Mammary epithelial cell (primary cell): ENCODE results near the gene POLRMT.

Experiments
- EZH2 ChIP-seq: IDR thresholded peaks from 2 replicates; pipeline ENCODE4 v1.6.1; 2012; ENCODE audit warnings: low read length, inconsistent platforms, borderline replicate concordance
- TF ChIP-seq, protein P1 (sequence below), 2 donors: IDR thresholded peaks in 1 of 2; conservative IDR thresholded peaks in 1 of 2; 2 replicates each; pipeline ENCODE4 v1.5.1; 2011 to 2012; ENCODE audit warnings: inconsistent platforms in 2 of 2, low read length in 2 of 2, mild to moderate bottlenecking in 2 of 2, control low read depth in 1 of 2, low read depth in 1 of 2; ENCODE audit not compliant: insufficient read depth in 1 of 2; ENCODE audit errors: extremely low read depth in 1 of 2

DNA sequence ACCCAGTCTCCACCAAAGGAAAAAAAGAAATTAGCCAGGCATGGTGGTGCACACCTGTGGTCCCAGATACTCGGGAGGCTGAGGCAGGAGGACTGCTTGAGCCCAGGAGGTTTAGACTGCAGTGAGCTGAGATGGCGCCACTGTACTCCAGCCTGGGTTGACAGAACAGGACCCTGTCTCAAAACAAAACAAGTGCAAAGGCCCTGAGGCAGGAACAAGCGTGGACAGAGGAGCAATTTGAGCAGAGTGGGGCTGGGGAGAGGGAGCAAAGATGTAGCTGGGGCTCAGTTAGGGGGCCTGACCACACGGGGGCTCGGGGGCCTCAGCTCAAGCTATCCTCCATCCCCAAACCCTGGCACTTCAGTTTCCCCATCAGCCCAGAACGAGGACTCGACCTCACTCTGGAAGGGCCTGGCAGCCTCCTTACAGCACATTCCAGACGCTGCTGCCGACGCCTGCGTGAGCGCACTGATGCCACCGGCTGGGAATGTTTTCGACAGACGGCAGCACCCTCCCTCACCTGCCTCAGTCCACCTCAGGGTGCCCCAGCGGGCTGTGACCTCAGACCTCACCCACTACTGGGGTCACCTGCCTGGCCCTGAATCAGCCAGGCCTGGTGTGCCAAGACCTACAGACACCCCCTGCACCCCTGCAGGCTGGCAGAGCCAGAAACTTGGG lies 1.8 kb upstream of the POLRMT start:
- no peak for TF ChIP-seq EZH2
- TF ChIP-seq, protein P1, sequence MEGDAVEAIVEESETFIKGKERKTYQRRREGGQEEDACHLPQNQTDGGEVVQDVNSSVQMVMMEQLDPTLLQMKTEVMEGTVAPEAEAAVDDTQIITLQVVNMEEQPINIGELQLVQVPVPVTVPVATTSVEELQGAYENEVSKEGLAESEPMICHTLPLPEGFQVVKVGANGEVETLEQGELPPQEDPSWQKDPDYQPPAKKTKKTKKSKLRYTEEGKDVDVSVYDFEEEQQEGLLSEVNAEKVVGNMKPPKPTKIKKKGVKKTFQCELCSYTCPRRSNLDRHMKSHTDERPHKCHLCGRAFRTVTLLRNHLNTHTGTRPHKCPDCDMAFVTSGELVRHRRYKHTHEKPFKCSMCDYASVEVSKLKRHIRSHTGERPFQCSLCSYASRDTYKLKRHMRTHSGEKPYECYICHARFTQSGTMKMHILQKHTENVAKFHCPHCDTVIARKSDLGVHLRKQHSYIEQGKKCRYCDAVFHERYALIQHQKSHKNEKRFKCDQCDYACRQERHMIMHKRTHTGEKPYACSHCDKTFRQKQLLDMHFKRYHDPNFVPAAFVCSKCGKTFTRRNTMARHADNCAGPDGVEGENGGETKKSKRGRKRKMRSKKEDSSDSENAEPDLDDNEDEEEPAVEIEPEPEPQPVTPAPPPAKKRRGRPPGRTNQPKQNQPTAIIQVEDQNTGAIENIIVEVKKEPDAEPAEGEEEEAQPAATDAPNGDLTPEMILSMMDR (conservative IDR thresholded peaks at IDR 0.05 in 1 of 2, IDR thresholded peaks at IDR 0.05 in 1 of 2; ENCODE audit: extremely low read depth in 1 of 2, insufficient read depth in 1 of 2, low read depth in 1 of 2, low read length in 2 of 2): no peak
